NCI-H345 (cell line): Measurements from ENCODE around the gene PRRG4.
A peak's percentile ranks its signal among the peaks of the same experiment; 100 is the strongest.
"Not testable (repeated sequence)": the region's sequence is repeated elsewhere in the genome, so short reads cannot be mapped to it uniquely, and the experiment has no call there.

ENCODE experiments used
- DNase-seq: peaks from one replicate; lab custom pipeline; 2025; lab: John Stamatoyannopoulos, UW

PRRG4 gene

DNA sequence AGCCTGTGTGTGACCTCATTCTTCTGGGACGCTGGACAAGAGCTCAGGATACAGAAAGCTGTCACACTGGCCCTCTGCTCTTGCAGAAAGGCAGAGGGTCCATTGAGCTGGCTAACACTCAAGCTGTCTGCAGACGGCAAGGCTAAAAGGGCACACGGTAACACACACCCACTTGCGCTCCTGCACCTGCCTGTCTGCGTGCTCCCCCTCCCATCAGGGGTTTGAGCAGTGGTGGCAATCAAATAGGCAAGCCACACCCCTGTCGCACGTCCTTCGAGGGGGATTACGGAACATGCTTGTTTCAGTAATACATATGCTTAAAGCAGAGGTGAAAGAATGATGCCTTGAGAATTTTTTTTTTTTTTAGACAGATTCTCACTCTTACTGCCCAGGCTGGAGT lies 55.8 kb downstream of the PRRG4 start:
- DNase-seq, result no peak

- DNase-seq, result no peak
These were observed 56.5 kb downstream of the PRRG4 start for GRCh38 chr11:32886180-32886579.

DNA sequence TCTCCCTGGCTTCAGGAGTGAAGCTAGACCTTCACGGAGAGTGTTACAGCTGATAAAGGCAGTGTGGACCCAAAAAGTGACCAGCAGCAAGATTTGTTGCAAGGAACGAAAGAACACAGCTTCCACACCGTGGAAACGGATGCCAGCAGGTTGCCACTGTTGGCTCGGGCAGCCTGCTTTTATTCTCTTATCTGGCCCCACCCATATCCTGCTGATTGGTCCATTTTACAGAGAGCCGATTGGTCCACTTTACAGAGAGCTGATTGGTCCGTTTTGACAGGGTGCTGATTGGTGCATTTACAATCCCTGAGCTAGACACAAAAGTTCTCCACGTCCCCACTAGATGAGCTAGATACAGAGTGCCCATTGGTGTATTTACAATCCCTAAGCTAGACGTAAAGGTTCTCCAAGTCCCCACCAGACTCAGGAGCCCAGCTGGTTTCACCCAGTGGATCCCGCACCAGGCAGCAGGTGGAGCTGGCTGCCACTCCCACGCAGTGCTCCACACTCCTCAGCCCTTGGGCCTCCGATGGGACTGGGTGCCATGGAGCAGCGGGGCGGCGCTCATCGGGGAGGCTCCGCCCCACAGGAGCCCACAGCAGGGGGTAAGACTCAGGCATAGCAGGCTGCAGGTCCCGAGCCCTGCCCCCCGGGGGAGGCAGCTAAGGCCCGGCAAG lies 58.1 kb downstream of the PRRG4 start:
- DNase-seq, result not testable (repeated sequence)

- DNase-seq, result not testable (repeated sequence)
These were observed 58.6 kb downstream of the PRRG4 start for GRCh38 chr11:32888384-32888710.

DNA sequence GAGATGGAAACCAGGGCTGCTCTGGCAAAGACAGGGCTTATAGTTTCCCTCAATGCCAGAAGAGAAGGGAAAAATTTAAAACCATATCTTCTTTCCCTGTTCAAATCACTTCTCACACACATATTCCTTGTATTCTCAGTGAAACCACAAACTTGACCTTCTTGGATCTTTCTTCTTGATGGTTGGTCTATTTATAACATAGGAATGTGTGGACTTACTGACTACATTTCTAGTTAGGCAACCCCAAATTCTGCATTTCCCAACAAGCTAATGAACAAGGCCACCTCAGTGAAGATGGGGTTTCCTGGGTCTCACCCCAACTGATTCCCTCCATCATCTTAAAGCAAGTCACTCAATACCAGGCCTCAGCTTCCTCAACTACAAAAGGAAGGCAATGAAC lies 59.1 kb downstream of the PRRG4 start:
- DNase-seq, result no peak

- DNase-seq, result peak; percentile 44
These were observed 61.3 kb downstream of the PRRG4 start for GRCh38 chr11:32890843-32891656.

DNA sequence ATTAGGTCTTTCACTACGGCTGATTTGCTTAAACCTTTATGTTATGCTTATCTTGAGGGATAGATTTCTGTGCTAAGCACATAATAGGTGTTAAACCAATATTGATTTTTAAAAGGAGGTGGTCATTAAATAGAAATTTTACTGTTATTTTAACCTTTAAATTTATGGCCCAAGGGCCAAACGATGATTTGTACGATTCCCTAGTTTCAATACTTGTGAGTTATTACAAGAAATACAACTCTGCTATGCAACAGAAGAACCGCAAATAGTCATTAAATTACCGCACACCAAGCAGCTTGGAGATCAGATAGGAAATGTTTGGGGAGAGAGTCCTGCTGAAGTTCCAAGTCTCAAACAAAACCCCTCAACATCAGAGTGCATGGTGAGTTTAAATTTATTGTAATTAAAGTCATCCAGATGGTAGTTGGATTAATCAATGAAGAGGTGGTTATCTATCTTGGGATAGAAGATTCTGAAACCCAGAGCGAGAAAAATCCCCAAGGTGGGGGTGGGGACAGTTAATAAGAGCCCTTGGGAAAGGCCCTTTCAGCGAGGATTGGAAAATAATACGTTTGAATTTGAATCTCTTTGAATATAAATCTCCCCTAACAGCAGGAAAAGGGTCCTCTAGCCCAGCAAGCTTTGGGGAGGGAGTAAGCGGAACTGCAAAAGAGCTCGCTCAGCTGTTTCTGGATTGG lies 62.1 kb downstream of the PRRG4 start:
- no peak for DNase-seq

GRCh38 chr11:32892355-32893092 lies 62.8 kb downstream of the PRRG4 start, which contains the start of gene QSER1:
Gene QSER1 (plus strand): TSS chr11:32892811. CDS start chr11:32893126, 315 bp downstream.
- peak; percentile 77 for DNase-seq

DNA sequence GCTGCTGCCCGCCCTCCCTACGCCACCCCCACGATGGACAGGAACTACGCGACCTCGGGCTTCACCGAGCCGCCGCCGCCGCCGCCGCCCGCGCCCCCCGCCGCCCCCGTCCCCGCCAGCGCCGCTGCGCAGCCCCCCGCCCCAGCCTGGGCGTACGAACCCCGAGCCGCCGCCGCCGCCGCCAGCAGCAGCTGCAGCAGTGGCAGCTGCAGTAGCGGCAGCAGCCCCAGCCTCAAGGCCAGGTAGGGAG lies 63.3 kb downstream of the PRRG4 start:
- DNase-seq, result no peak

DNA sequence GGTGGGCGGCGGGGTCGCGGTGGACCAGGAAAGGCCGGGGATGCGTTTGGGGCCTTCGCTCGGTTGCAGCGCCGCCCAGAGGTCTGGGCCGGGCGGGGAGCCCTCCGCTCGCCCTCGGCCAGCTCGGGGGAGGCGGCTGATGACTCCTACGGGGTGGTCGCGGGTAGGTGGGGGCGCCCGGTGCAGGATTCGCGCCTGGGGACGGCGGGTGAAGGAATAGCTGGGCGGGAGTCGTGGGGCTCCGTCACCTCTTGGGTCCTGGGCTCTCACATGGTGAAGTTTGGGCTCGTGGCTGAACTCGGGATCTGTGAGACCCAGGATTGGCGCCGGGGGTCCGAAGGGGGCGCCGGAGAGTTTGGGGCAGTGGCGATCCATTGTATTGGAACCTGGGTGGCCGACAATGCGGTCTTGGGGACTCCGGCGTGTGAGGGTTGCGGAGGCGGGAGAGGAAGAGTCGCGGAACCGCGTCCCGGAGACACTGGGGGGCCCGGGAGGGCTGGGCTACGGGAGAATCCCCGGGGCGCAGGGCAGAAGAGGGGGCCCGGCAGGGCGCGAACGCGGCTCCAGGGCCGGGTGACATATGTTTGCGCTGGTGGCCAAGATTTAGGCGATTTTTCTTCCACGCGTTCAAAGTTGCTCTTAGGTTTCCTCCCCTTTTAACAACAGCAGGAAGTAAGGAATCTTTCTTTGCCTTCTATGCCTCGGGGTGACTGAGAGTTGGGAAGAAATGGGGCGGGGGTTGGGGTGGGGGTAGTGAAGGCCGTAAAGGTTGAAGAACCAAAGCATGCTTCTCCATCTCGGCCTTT lies 63.8 kb downstream of the PRRG4 start:
- DNase-seq, result peak; percentile 60

GRCh38 chr11:32894149-32894827 lies 64.6 kb downstream of the PRRG4 start:
- peak; percentile 92 for DNase-seq

- no peak for DNase-seq
These were observed 65.2 kb downstream of the PRRG4 start for GRCh38 chr11:32894921-32895320.

DNA sequence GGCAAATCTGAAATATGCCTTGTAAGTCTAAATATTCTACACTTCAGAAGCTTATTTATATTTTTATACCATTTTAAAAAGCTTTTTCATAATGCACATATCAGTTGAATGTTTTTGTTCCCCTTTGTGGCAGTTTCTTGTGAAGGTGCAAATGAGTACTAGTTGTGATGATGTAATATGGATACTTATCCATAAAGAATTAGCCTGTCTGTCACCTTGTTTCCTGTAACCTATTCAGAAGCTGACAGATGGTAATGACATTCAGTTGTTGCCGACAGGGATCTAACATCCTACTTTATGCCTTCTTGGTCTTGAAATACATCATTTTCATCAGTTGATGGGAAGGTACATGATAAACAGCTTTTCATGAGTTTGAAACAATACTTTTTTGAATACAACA lies 65.7 kb downstream of the PRRG4 start:
- DNase-seq, result no peak

DNA sequence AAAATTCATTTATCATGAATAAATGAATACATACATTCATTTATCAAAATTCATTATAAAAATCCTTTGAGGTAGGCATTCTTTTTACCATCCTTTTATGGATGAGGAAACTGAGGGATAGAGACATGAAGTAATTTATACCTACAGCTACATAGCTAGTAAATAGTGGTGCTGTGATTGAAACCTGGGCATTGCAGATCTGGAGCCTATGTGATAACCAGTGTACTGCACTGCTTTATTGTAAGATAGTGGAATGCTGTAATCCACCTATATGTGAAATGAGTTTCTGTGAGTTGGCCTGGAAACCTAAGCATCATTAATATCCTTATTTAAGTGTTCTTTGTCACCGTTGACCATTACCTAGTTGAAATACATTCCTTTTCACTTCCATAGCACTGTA lies 67.4 kb downstream of the PRRG4 start:
- no peak for DNase-seq

DNA sequence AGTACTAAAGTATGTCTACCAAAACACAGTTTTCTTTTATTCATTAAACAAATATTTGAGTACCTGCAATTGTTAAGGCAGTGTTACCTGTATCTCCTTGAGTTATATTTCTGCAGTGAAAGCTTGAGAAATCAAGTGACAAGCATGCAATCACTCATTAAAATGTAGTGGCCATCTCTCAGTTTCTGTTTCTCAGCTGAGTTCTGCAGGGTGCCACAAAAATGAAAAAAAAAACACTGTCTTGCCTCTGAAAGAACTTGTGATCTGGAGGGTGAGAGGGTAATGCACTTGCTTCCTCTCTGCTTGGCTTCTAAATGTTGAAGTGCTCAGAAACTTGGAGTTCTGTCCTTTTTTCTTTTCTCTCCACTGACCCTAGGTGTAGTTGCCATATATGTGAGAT lies 69.7 kb downstream of the PRRG4 start:
- DNase-seq, result no peak

- DNase-seq, result no peak
These were observed 72.5 kb downstream of the PRRG4 start for GRCh38 chr11:32902089-32902665.

DNA sequence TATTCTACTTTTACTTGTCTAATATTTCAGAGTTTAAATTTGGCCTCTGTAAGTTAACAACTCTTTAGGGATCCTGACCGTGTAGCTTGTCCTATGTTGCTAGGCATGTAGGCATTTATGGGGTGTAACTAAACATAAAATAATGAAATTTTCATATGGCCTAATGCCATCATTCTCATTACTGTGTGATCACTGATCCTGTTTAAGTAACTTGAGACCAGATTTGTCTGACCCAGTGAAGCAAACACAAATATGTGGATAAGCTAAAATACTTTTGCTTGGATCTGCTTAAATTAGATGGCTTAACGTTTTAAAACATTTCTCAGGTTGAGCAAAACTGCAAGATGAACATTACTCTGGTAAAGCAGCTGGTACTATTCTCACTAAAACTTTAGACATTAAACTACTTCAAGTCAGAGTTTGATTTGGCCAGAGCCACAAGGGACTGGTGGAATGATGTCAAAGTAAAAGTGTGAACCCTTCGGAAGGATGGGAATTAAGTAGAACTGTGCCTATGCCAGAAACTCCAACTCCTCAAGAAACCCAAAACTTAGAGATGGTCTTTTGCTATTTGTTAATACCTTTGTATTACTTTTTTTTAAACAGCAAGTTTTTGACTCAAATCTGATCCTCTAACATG lies 75.4 kb downstream of the PRRG4 start:
- no peak for DNase-seq
